Measurements from ENCODE around the gene TUBA8.
"Not testable (repeated sequence)": the region's sequence is repeated elsewhere in the genome, so short reads cannot be mapped to it uniquely, and the experiment has no call there.

The TUBA8 gene

GRCh38 chr22:18077639-18078328 is 32.8 kb upstream of the TUBA8 start, which contains the start of gene PEX26:
TSS of gene PEX26 (plus strand) at chr22:18077990. CDS start at chr22:18078377, 387 bp downstream.
- peak; percentile 75 for DNase-seq

DNA sequence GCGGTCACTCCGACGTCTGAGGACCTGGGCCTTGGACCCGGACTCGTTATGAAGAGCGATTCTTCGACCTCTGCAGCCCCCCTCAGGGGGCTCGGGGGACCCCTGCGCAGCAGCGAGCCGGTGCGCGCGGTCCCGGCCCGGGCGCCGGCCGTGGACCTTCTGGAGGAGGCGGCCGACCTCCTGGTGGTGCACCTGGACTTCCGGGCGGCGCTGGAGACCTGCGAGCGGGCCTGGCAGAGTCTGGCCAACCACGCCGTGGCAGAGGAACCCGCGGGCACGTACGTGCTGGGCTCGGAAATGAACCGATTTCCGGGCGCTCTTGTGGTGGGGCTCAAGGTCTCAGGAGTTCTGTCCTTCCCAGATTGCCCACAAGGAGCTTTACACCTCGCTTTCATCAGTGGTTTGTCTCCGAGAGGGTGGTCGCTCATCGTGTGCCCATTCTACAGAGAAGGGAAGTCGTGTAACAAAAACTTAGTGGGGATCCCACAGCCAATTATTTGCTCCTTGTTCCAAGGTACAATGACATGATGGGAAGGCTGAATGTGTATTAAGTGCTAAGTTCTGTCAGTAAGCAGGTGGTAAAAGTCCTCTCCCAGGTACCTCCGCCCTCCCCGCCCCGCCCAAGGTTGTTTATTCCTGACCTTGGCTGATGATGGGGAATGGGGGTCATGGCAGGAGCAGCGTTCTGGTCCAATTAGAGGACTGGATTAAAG is 32.1 kb upstream of the TUBA8 start:
- no peak for DNase-seq

- DNase-seq, result no peak
Measured at GRCh38 chr22:18079706-18080233, 30.8 kb upstream of the TUBA8 start.

DNA sequence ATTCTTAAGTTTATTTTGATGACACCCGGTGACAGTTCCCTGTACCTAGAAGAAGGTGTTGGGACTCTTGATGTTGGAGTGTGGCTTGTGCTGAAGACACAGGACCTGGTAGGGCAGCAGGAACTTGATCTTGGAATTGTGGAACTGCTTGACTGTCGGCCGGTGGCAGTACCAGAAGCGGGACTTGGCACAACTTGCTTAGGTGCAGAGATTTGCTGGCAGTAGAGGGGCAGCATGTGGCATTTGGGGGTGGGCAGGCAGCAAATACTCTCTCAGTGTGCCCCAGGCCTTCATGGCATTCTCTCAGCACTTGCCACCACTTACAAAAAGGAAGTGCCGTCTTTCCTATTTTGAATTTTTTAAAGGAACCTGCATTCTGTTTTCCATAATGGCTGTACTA is 29.2 kb upstream of the TUBA8 start:
- no peak for DNase-seq

- DNase-seq, result no peak
Measured at GRCh38 chr22:18082467-18082866, 28.1 kb upstream of the TUBA8 start.

DNA sequence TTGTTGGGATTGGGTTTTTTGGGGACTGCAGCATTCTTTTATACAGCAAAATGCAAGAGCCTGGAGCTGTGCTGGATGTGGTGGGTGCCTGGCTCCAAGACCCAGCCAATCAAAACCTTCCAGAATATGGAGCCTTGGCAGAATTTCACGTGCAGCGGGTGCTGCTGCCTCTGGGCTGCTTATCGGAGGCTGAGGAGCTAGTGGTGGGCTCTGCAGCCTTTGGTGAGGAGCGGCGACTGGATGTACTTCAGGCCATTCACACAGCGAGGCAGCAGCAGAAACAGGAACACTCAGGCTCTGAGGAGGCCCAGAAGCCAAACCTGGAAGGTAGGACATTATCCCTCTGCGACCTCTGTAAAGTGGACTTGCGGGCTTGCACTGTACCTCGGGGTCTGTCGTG is 27.2 kb upstream of the TUBA8 start:
- no peak for DNase-seq

GRCh38 chr22:18085188-18085587 is 25.4 kb upstream of the TUBA8 start:
- no peak for DNase-seq

DNA sequence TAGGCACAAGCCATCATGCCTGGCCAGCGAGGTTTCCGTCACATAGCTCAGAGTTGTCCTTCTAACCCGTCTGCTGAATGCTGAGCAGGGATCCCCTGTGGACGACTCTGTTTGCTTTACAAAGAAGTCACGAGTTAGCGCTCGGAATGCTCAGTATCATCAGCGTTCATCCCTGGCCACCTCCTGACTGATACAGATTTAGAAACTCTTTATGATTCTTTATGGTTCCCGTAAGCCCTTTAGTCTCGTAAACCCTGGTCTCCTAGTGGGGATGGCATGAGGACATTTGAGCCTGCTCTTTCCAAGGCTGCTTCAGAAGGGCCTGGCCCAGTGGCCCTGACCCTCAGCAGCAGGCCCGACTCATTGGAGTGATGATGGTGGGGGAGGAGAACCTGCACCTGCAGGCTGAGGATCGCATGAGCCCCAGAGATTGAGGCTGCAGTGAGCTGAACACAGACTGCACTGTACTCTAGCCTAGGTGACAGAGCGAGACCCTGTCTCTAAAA is 23.2 kb upstream of the TUBA8 start:
- no peak for DNase-seq

- DNase-seq, result no peak
Measured at GRCh38 chr22:18088825-18089568, 21.6 kb upstream of the TUBA8 start.

- no peak for DNase-seq
Measured at GRCh38 chr22:18090286-18090685, 20.3 kb upstream of the TUBA8 start.

DNA sequence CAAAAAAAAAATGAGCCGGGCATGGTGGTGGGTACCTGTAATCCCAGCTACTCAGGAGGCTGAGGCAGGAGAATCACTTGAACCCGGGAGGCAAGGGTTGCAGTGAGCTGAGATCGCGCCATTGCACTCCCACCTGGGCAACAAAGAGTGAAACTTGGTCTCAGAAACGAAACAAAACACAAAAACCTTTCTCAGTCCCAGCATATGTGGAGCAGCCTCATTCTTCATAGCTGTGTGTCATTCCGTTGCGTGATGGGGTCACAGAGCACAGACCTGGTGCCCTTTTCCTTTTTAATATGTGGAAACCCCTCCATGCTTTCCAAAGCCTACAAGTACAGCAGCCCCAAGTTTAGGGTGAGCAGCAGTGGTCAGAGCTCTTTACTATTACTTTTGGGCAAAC is 19.1 kb upstream of the TUBA8 start:
- DNase-seq, result no peak

- DNase-seq, result no peak
Measured at GRCh38 chr22:18091916-18092526, 18.6 kb upstream of the TUBA8 start.

DNA sequence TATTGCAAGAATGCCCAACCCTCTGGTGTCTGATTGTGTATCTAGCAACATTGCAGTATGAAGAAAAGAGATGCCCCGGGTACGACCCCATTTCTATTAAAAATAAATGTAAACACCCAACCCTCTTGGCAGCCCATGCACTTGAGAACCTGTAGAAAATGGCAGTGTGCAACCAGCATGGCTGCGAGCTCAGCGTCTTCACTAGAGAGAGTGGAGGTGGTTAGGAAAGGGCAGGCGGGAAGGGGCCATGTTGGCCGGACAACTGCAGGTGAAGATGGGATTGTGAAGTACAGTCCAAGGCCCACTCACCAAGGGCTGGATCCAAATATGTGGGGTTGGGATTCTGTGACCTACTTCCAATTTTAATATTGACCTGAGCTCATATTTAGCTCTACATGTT is 16.9 kb upstream of the TUBA8 start:
- no peak for DNase-seq

DNA sequence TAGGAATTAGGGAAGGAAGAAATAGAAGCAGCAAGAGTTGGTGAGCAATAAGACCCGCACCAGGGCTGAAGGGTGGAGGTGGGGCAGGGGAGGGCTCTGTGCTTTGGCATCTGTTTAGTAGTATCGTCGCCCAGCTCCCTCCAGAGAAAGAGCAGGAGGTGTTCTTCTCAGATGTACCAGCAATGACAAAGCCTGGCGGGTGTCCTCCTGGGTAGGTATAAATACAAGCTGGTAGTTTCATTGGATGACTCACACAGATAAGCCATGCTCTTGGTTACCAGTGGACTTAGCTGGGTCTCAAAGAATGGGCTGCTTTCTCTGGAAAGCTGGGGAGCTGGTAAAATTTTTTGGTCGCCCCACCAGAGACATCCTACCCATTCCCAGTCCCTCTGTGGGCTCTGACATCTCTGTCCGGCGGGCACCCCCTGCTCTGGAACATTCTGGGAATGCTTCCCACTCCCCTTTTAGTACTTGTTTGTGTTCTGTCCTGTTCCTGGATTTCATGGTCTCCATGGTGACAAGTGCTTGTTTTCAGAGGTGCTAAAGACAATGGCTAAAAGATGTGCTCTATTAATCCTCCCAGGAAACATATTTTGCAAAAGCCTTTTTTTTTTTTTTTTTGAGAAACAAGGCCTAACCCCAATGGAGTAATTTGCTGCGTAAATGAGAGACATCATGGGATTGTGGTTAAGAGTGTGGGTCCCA is 15.4 kb upstream of the TUBA8 start:
- DNase-seq, result no peak

DNA sequence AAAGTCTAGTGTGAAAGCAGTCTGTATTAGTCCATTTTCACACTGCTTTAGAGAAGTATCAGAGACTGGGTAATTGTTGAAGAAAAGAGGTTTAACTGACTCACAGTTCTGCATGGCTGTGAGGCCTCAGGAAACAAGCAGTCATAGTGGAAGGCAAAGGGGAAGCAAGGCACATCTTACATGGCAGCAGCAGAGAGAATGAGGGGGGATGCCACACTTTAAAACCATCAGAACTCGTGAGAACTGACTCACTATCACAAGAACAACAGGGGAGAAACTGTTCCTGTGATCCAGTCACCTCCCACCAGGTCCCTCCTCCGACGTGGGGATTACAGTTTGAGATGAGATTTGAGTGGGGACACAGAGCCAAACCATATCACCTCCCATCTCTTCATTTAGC is 13.8 kb upstream of the TUBA8 start:
- no peak for DNase-seq

GRCh38 chr22:18100781-18101180 is 9.8 kb upstream of the TUBA8 start:
- no peak for DNase-seq

DNA sequence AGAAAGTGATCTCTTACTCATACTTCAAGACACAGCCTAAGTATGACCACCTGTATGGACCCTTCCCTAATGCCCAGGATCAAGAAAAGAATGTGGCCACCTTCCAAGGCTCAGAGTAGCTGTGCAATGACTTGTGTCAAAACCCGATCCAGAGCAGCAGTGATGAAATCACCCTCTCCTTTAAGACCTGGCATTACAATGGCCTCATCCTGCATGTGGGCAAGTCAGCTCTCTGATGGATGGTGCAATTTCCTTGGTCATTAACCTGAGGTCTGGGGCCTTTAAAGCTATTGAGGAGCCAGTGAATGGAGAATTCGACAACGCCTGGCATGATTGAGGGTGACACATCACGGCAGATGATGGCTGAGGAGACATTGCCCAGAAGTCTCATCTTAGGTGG is 9.1 kb upstream of the TUBA8 start:
- DNase-seq, result no peak

DNA sequence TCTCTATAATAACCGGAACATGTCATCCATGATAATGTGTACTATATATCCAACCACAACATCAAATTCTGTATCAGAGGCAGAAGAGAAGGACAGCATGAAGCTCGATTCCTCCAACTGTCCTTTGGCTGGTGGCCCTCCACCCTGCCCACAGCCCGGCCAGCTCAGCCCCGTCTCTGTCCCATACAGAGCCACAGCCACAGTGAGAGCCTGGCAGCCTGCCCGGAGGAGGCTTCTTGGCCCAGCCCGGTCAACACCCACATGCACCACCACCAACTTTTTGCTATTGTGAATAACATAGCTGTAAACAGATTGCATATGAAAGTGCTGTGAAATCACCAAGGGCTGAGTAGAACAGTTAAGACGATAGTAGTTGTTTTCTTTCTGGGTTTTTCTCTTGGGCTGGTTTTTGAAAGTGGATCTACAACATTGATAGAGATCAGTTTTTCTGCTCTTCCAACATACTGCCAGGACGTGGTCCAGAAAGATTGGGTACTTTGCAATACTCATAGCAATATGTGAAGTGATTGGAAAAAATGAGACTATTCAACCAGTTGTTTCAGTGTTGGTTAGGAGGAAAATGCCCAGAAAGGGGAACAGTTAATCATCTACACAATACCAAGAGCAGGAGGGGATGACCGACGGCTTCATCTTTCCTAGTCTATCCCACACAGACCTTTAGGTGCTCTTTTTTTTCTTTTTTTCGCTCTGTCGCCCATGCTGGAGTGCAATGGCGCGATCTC is 6.9 kb upstream of the TUBA8 start:
- no peak for DNase-seq

DNA sequence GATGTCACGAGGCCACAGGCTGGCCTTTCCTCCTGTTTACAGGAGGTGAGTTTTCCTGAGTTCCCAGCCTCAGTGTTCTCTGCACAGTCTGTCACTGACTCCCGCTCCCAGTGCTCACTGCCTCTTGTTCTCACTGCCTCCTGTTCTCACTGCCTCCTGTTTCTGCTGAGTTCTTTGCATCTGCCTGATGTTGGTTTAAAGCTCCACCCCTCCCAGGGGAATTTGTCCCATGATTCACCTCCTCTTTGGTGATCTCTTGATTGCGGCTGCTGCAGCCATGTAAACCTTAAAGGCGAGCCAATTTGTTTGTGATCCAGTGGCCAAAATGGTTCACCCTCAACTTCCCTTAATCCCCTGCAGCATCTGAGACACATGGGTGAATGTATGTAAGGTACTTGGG is 6.0 kb upstream of the TUBA8 start:
- DNase-seq, result no peak

DNA sequence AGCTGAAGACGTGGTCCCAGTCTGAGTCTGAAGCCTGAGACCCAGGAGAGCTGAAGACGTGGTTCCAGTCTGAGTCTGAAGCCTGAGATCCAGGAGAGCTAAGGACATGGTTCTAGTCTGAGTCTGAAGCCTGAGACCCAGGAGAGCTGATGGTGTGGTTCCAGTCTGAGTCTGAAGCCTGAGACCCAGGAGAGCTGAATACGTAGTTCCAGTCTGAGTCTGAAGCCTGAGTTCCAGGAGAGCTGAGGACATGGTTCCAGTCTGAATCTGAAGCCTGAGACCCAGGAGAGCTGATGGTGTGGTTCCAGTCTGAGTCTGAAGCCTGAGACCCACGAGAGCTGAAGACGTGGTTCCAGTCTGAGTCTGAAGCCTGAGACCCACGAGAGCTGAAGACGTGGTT is 4.6 kb upstream of the TUBA8 start:
- DNase-seq, result not testable (repeated sequence)

DNA sequence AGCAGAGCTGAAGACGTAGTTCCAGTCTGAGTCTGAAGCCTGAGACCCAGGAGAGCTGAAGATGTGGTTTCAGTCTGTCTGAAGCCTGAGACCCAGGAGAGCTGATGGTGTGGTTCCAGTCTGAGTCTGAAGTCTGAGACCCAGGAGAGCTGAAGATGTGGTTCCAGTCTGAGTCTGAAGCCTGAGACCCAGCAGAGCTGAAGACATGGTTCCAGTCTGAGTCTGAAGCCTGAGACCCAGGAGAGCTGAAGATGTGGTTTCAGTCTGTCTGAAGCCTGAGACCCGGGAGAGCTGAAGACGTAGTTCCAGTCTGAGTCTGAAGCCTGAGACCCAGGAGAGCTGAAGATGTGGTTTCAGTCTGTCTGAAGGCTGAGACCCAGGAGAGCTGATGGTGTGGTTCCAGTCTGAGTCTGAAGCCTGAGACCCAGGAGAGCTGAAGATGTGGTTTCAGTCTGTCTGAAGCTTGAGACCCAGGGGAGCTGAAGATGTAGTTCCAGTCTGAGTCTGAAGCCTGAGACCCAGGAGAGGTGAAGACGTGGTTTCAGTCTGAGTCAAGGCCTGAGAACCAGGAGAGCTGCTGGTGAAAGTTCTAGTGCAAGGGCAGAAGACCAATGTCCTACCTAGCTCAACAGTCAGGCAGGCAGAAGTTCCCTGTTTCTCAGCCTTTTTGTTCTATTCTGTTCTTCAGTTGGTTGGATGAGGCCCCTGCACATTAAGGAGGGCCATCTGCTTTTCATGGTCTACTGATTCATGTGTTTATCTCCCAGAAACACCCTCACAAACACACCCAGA is 3.9 kb upstream of the TUBA8 start:
- DNase-seq, result not testable (repeated sequence)
